Activated CD4-positive, CD25-positive, alpha-beta regulatory T cell (primary cell): ENCODE data around the gene GINS3.

Experiments
- DNase-seq, 4 experiments: peaks; one replicate each; lab custom pipeline; 2025; lab: John Stamatoyannopoulos, UW

GINS3 gene

GRCh38 chr16:58425756-58426494 lies 33.7 kb downstream of the GINS3 start:
- DNase-seq, result no peak

- DNase-seq, result no peak
Observed at GRCh38 chr16:58426966-58427365, 34.7 kb downstream of the GINS3 start.

- no peak for DNase-seq
Observed at GRCh38 chr16:58428621-58429542, 36.6 kb downstream of the GINS3 start.

- no peak for DNase-seq
Observed at GRCh38 chr16:58430718-58431117, 38.4 kb downstream of the GINS3 start.

GRCh38 chr16:58433569-58433951 lies 41.3 kb downstream of the GINS3 start:
- DNase-seq, result no peak

GRCh38 chr16:58435779-58436178 lies 43.5 kb downstream of the GINS3 start:
- no peak for DNase-seq

- no peak for DNase-seq
Observed at GRCh38 chr16:58440131-58440530, 47.9 kb downstream of the GINS3 start.

- no peak for DNase-seq
Observed at GRCh38 chr16:58442547-58442946, 50.3 kb downstream of the GINS3 start.

- DNase-seq, result no peak
Observed at GRCh38 chr16:58443783-58444182, 51.5 kb downstream of the GINS3 start.

GRCh38 chr16:58444265-58444664 lies 52.0 kb downstream of the GINS3 start:
- no peak for DNase-seq

- no peak for DNase-seq
Observed at GRCh38 chr16:58448890-58449289, 56.6 kb downstream of the GINS3 start.

- no peak for DNase-seq
Observed at GRCh38 chr16:58449306-58449705, 57.0 kb downstream of the GINS3 start.

- DNase-seq, result no peak
Observed at GRCh38 chr16:58449768-58450167, 57.5 kb downstream of the GINS3 start.

- DNase-seq, result no peak
Observed at GRCh38 chr16:58450590-58450989, 58.3 kb downstream of the GINS3 start.

GRCh38 chr16:58451265-58451689 lies 59.0 kb downstream of the GINS3 start:
- DNase-seq, result no peak

- DNase-seq, result no peak
Observed at GRCh38 chr16:58451945-58452401, 59.7 kb downstream of the GINS3 start.

GRCh38 chr16:58452640-58453039 lies 60.4 kb downstream of the GINS3 start:
- no peak for DNase-seq

- DNase-seq, result no peak
Observed at GRCh38 chr16:58454178-58454577, 61.9 kb downstream of the GINS3 start.

- no peak for DNase-seq
Observed at GRCh38 chr16:58454856-58455255, 62.6 kb downstream of the GINS3 start.
